Measurements from ENCODE around the gene PRC1.

GRCh38 chr15:90998737-90999136 lies 4.4 kb upstream of the PRC1 start:
- TF ChIP-seq POLR2AphosphoS5 (IDR thresholded peaks at IDR 0.05) (no peak), CTCF (IDR thresholded peaks at IDR 0.05) (no peak)

Data from breast epithelium (tissue), 3 donors.